Pancreas (tissue), 10 donors: Measurements from ENCODE around the gene EFHC1. TPM values are rescaled to one million over a fixed set of nuclear protein-coding genes. Genes with fewer than 3 reads are reported as not detected.

Experiments
- ATAC-seq, 4 donors: fragments of 200-7000 bp; cut with Tn5 transposase; one replicate each; pipeline versions ENCODE4 v1.8.0 to v1.9.1; 2020; ENCODE audit warnings: mild to moderate bottlenecking in 4 of 4, moderate library complexity in 4 of 4
- DNase-seq, 6 donors: peaks; one replicate each; pipeline ENCODE4 v3.0.0-alpha.2; 2020
- FAIRE-seq: peaks from 2 replicates; lab custom pipeline; 2012; peaks lifted over from hg19 to GRCh38; lab: Jason Lieb, UNC
- H3K27ac ChIP-seq, 4 donors: fragments of 200-600 bp; sonication (generic); 1 replicate in 3 of 4; 2 replicates in 1 of 4; pipeline versions ENCODE4 v1.5.0 to v1.8.0; 2020
- H3K27me3 ChIP-seq, 4 donors: fragments of 200-600 bp; one replicate each; pipeline ENCODE4 v1.8.0; 2021
- H3K36me3 ChIP-seq, 3 donors: fragments of 200-600 bp; sonication (generic) in 1 of 3; one replicate each; pipeline versions ENCODE4 v1.5.0 to v1.8.0; 2020 to 2021
- H3K4me1 ChIP-seq, 3 donors: fragments of 200-600 bp; one replicate each; pipeline ENCODE4 v1.8.0; 2021
- H3K4me3 ChIP-seq, 4 donors: fragments of 200-600 bp; sonication (generic) in 2 of 4; one replicate each; pipeline versions ENCODE4 v1.5.0 to v1.8.0; 2020 to 2021
- H3K9me3 ChIP-seq, 4 donors: fragments of 200-600 bp; one replicate each; pipeline ENCODE4 v1.8.0; 2021
- CTCF ChIP-seq, 4 donors: fragments of 200-600 bp; sonication (generic) in 3 of 4; IDR thresholded peaks; one replicate each; pipeline versions ENCODE4 v1.5.0 to v1.8.0; 2021; ENCODE audit warnings: antibody characterized with exemption in 4 of 4
- WGBS, 2 donors: extraction: QIAGEN DNeasy Blood & Tissue Kit; methylation state at CpG; one replicate each; pipeline ENCODE4 v1.1.7; 2013; 5-methylcytosine and 5-hydroxymethylcytosine counted together
- intact Hi-C, 3 donors: fragments of 100-400 bp; cut with DNase I; formaldehyde crosslinking; loops; one replicate each; pipeline versions ENCODE4 v1.11.1 to v1.14.2; 2022
- polyA plus RNA-seq, 2 donors: library from polyadenylated mRNA; stranded (reverse); fragments of 200-250 nt; gene quantifications; one replicate each; pipeline ENCODE4 v1.2.3, GENCODE V29; 2013
- total RNA-seq, 6 donors: library from RNA; stranded (reverse); fragmentation: NEBNext Ultra II Directional in 4 of 6; extraction: Animal tissue kit (Norgen Biotek cat#: 25700) in 4 of 6; gene quantifications; one replicate each; pipeline versions ENCODE4 v1.2.1 to v1.2.4, GENCODE V29; 2021 to 2023
- donor health status: healthy with polysubstance abuse.
- donor health status: DM: no; HTN: no; CAD: no; lungs with moderate emphysema.
- donor health status: DM: no; HTN: no; CAD: no.
- donor health status: control.
- donor health status: control.
- donor health status: Bipolar disorder and iron deficiency.
- donor health status: DM: yes; HTN: yes; CAD: no.
- donor health status: DM: no; HTN: no; CAD: no.
- donor health status: DM: no; HTN: no; CAD: no.
- donor health status: DM: yes; HTN: yes; CAD: no.

The EFHC1 gene
- total and polyA plus RNA-seq, 8 donors: 5.5 to 39.0 (median 10.4) TPM

- peaks cover 0 to 10% (median 0%) of the 10 kb centered on the region in 3 donors for H3K4me1 ChIP-seq
- no peak for ATAC-seq
- H3K36me3 ChIP-seq: no peaks in the 10 kb centered on the region
- no peak overlapping the region for H3K27ac ChIP-seq
- no peak overlapping the region for H3K4me3 ChIP-seq
- intact Hi-C loops: no loop called here
- WGBS, 2 donors: 61 to 67% methylated on average over 6 of the region's 6 CpGs
- no peaks in the 10 kb centered on the region for H3K9me3 ChIP-seq
- no peaks in the 10 kb centered on the region for H3K27me3 ChIP-seq
- FAIRE-seq: no peak
- TF ChIP-seq CTCF (IDR thresholded peaks at IDR 0.05): no peak
- DNase-seq: no peak
These were observed 103.4 kb downstream of the EFHC1 start for GRCh38 chr6:52523378-52524142.

- TF ChIP-seq CTCF (IDR thresholded peaks at IDR 0.05): no peak
- Histone ChIP-seq H3K4me3 (no peak overlapping the region), H3K4me1 (peaks cover 0 to 10% (median 0%) of the 10 kb centered on the region in 3 donors), H3K36me3 (no peaks in the 10 kb centered on the region), H3K27me3 (no peaks in the 10 kb centered on the region), H3K27ac (no peak overlapping the region), H3K9me3 (no peaks in the 10 kb centered on the region)
- FAIRE-seq (no peak), ATAC-seq (no peak), DNase-seq (no peak)
- intact Hi-C loops: no loop called here
- WGBS, 2 donors: 89 to 96% methylated on average over 4 of the region's 4 CpGs
These were observed 104.8 kb downstream of the EFHC1 start for GRCh38 chr6:52524918-52525317.

- intact Hi-C loops: no loop called here
- H3K9me3 ChIP-seq: no peaks in the 10 kb centered on the region
- 86 to 95% methylated on average over 4 of the region's 4 CpGs for WGBS, 2 donors
- FAIRE-seq (no peak), DNase-seq (no peak), ATAC-seq (no peak)
- no peaks in the 10 kb centered on the region for H3K36me3 ChIP-seq
- no peaks in the 10 kb centered on the region for H3K27me3 ChIP-seq
- H3K4me1 ChIP-seq: peaks cover 0 to 10% (median 0%) of the 10 kb centered on the region in 3 donors
- no peak for TF ChIP-seq CTCF (IDR thresholded peaks at IDR 0.05)
- H3K4me3 ChIP-seq: no peak overlapping the region
- H3K27ac ChIP-seq: no peak overlapping the region
These were observed 106.5 kb downstream of the EFHC1 start for GRCh38 chr6:52526634-52527033.

GRCh38 chr6:52527436-52527835 lies 107.3 kb downstream of the EFHC1 start:
- no peak for TF ChIP-seq CTCF (IDR thresholded peaks at IDR 0.05)
- Histone ChIP-seq H3K36me3 (no peaks in the 10 kb centered on the region), H3K4me3 (no peak overlapping the region), H3K9me3 (no peaks in the 10 kb centered on the region), H3K27ac (no peak overlapping the region), H3K27me3 (no peaks in the 10 kb centered on the region), H3K4me1 (peaks cover 0 to 8% (median 0%) of the 10 kb centered on the region in 3 donors)
- FAIRE-seq: no peak
- 92 to 94% methylated on average over 7 of the region's 7 CpGs for WGBS, 2 donors
- no peak for DNase-seq
- intact Hi-C loops: no loop called here
- no peak for ATAC-seq

GRCh38 chr6:52529311-52529710 lies 109.2 kb downstream of the EFHC1 start:
- H3K9me3 ChIP-seq: no peaks in the 10 kb centered on the region
- no peak for TF ChIP-seq CTCF (IDR thresholded peaks at IDR 0.05)
- H3K4me3 ChIP-seq: no peak overlapping the region
- 94 to 97% methylated on average over 8 of the region's 8 CpGs for whole genome bisulfite sequencing, 2 donors
- no peaks in the 10 kb centered on the region for H3K27me3 ChIP-seq
- no peaks in the 10 kb centered on the region for H3K4me1 ChIP-seq
- DNase-seq (no peak), ATAC-seq (no peak), FAIRE-seq (no peak)
- intact Hi-C loops: no loop called here
- no peak overlapping the region for H3K27ac ChIP-seq
- no peaks in the 10 kb centered on the region for H3K36me3 ChIP-seq
